Heart right ventricle (tissue), 16 donors: Measurements from ENCODE around the gene PLXDC2. TPM values are rescaled to one million over a fixed set of nuclear protein-coding genes. Genes with fewer than 3 reads are reported as not detected.

Experiments
- ATAC-seq, 8 donors: fragments of 200-7000 bp; cut with Tn5 transposase; one replicate each; pipeline ENCODE4 v1.9.1; 2020; ENCODE audit warnings: mild to moderate bottlenecking in 8 of 8, moderate library complexity in 8 of 8, moderate number of reproducible peaks in 1 of 8
- DNase-seq, 2 donors: peaks; one replicate each; pipeline ENCODE4 v3.0.0-alpha.2; 2020
- H3K27ac ChIP-seq, 10 donors: fragments of 200-600 bp; sonication (generic) in 2 of 10; one replicate each; pipeline versions ENCODE4 v1.5.0 to v1.8.0; 2020 to 2022; ENCODE audit warnings: mild to moderate bottlenecking in 3 of 10
- H3K27me3 ChIP-seq, 7 donors: fragments of 200-600 bp; one replicate each; pipeline ENCODE4 v1.8.0; 2021 to 2022; ENCODE audit warnings: mild to moderate bottlenecking in 2 of 7
- H3K36me3 ChIP-seq, 9 donors: fragments of 200-600 bp; sonication (generic) in 1 of 9; one replicate each; pipeline versions ENCODE4 v1.5.0 to v1.8.0; 2020 to 2022; ENCODE audit warnings: mild to moderate bottlenecking in 2 of 9
- H3K4me1 ChIP-seq, 9 donors: fragments of 200-600 bp; sonication (generic) in 1 of 9; one replicate each; pipeline versions ENCODE4 v1.5.0 to v1.8.0; 2020 to 2022; ENCODE audit warnings: mild to moderate bottlenecking in 4 of 9
- H3K4me3 ChIP-seq, 10 donors: fragments of 200-600 bp; sonication (generic) in 2 of 10; one replicate each; pipeline versions ENCODE4 v1.5.0 to v1.8.0; 2020 to 2022; ENCODE audit warnings: mild to moderate bottlenecking in 7 of 10, moderate library complexity in 2 of 10
- H3K9me3 ChIP-seq, 11 donors: fragments of 200-600 bp in 10 of 11; sonication (generic) in 2 of 11; one replicate each; pipeline versions ENCODE4 v1.5.0 to v1.8.0; 2013 to 2022; ENCODE audit warnings: mild to moderate bottlenecking in 2 of 11, control low read depth in 1 of 11, moderate library complexity in 1 of 11
- WGBS, 2 donors: extraction: QIAGEN DNeasy Blood & Tissue Kit; methylation state at CpG; one replicate each; pipeline ENCODE4 v1.1.7; 2013; ENCODE audit warnings: inconsistent platforms in 1 of 2; 5-methylcytosine and 5-hydroxymethylcytosine counted together
- intact Hi-C, 10 donors: fragments of 100-400 bp; cut with DNase I; formaldehyde crosslinking; loops; one replicate each; pipeline versions ENCODE4 v1.11.1 to v1.14.2; 2022
- polyA plus RNA-seq, 2 donors: library from polyadenylated mRNA; stranded (reverse); fragments of 200-250 nt; gene quantifications; one replicate each; pipeline ENCODE4 v1.2.3, GENCODE V29; 2013
- total RNA-seq, 10 donors: library from RNA; stranded (reverse); fragmentation: NEBNext Ultra II Directional in 3 of 10; extraction: Animal tissue kit (Norgen Biotek cat#: 25700) in 3 of 10; gene quantifications; one replicate each; pipeline versions ENCODE4 v1.2.1 to v1.2.4, GENCODE V29; 2021 to 2023
- TF ChIP-seq, protein P1 (sequence below), 9 donors: fragments of 200-600 bp; sonication (generic) in 2 of 9; IDR thresholded peaks; one replicate each; pipeline versions ENCODE4 v1.5.0 to v1.8.0; 2021 to 2022; ENCODE audit warnings: antibody characterized with exemption in 9 of 9, mild to moderate bottlenecking in 5 of 9, moderate library complexity in 1 of 9
- donor health status: Arrhythmogenic right ventricular cardiomyopathy.
- donor health status: ischemic (EF 13 %, LVEDD 7.1; RV severe dilation, severe dysfunction).
- donor health status: healthy with polysubstance abuse.
- donor health status: DM: no; HTN: yes; CAD: no.
- donor health status: DM: no; HTN: no; CAD: no.
- donor health status: ischemic (EF 25% LVEDD 6.9; RV normal size, moderate dysfunction).
- donor health status: ischemic (EF 25% LVEDD 5.7; RV mildly dilated, moderate dysfunction).
- donor health status: healthy.
- donor health status: DM: yes; HTN: yes; CAD: no.
- donor health status: Ischemic cardiomyopathy.
- donor health status: ischemic (EF 35%, LVEDD 5.7; RV mildly dilated, moderate dysfunction).
- donor health status: nonischemic (EF 11% LVEDD 7.7; RV severe dilation, severe dysfunction).
- donor health status: DM: yes; HTN: yes; CAD: no.
- donor health status: PGD.
- donor health status: ischemic (EF 29% LVEDD 5.4; RV normal size, mild dysfunction).
- donor health status: nonischemic (EF 23%, LVEDD 6.1; RV moderate dilation, normal function).

PLXDC2 gene
- total and polyA plus RNA-seq, 12 donors = 4.6 to 26.8 (median 16.9) TPM

DNA sequence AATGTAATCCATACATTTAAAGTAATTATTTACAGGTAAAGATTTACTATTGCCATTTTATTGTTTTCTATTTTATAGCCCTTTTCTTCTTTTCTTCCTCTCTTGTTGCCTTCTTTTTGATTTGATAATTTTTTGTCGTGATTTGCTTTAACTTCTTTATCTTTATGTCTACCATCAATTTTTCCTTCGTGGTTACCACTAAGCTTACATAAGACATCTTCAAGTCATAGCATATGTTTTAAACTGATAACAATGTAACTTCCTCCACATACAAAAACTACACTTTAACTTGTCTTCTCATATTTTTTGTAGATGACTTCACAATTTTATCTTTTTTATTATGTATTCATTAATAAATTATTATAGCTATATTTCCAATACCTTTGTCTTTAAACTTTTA lies 316.6 kb downstream of the PLXDC2 start:
- H3K27me3 ChIP-seq = no peaks in the 10 kb centered on the region
- intact Hi-C loops = no loop called here
- TF ChIP-seq, protein P1, sequence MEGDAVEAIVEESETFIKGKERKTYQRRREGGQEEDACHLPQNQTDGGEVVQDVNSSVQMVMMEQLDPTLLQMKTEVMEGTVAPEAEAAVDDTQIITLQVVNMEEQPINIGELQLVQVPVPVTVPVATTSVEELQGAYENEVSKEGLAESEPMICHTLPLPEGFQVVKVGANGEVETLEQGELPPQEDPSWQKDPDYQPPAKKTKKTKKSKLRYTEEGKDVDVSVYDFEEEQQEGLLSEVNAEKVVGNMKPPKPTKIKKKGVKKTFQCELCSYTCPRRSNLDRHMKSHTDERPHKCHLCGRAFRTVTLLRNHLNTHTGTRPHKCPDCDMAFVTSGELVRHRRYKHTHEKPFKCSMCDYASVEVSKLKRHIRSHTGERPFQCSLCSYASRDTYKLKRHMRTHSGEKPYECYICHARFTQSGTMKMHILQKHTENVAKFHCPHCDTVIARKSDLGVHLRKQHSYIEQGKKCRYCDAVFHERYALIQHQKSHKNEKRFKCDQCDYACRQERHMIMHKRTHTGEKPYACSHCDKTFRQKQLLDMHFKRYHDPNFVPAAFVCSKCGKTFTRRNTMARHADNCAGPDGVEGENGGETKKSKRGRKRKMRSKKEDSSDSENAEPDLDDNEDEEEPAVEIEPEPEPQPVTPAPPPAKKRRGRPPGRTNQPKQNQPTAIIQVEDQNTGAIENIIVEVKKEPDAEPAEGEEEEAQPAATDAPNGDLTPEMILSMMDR (IDR thresholded peaks at IDR 0.05) = no peak

DNA sequence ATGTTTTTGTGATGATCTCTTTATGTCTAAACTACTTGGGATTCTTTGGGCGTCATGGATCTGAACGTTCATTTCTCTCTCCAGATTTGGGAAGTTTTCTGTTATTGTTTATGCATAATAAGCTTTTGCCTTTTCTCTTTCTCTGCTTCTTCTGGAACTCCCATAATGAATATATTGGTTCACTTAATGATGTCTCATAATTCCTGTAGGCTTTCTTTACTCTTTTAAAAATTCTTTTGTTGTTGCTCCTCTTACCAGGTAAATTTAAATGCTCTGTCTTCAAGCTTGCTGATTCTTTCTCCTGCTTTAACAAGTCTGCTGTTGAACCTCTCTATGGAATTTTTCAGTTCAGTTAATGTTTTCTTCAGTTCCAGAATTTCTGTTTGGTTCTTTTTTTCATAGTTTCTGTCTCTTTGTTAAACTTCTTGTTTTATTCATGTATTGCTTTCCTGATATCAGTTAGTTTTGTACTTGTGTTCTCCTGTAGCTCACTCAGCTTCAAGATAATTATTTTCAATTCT lies 317.5 kb downstream of the PLXDC2 start:
- H3K27ac ChIP-seq = no peak overlapping the region
- intact Hi-C loops = no loop called here
- WGBS, 2 donors = 94 to 95% methylated on average over 2 of the region's 2 CpGs
- H3K4me1 ChIP-seq = peaks cover 0 to under 1% (median 0%) of the 10 kb centered on the region in 9 donors
- H3K4me3 ChIP-seq = no peak overlapping the region
- H3K27me3 ChIP-seq = no peaks in the 10 kb centered on the region
- ATAC-seq = no peak
- peaks cover 0 to 56% (median 33%) of the 10 kb centered on the region in 11 donors for H3K9me3 ChIP-seq
- H3K36me3 ChIP-seq = no peaks in the 10 kb centered on the region
- TF ChIP-seq, protein P1 (IDR thresholded peaks at IDR 0.05) = no peak
- no peak for DNase-seq

More for the DNA sequence above, 316.6 kb downstream of the PLXDC2 start:
- Histone ChIP-seq H3K4me3 (no peak overlapping the region), H3K27ac (no peak overlapping the region), H3K9me3 (peaks cover 0 to 59% (median 33%) of the 10 kb centered on the region in 11 donors), H3K36me3 (no peaks in the 10 kb centered on the region), H3K4me1 (peaks cover 0 to 4% (median 0%) of the 10 kb centered on the region in 9 donors)
- WGBS, 2 donors = 82 to 84% methylated on average over 2 of the region's 2 CpGs
- DNase-seq = no peak
- no peak for ATAC-seq

DNA sequence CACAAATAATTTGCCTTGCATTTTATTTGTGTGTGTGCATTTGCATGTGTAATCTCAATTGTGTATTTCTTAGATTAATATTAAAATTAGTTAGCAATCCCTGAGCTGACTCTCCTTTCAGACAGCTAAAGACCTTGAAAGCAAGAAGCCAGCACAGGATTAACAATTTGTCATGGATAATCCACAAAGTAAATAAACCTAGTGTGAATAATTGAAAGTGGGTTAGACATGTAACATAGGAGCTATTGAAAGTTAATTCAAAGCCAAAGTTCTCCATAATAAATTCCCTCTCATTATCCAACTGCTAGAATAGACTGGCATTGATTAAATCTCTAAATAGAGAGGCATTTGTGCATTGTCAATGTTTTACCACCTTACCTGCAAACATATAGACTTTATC lies 326.1 kb downstream of the PLXDC2 start:
- no peak for ATAC-seq
- Histone ChIP-seq H3K27me3 (no peaks in the 10 kb centered on the region), H3K36me3 (peaks cover 0 to 29% (median 0%) of the 10 kb centered on the region in 9 donors), H3K9me3 (peaks cover 0 to 6% (median 0%) of the 10 kb centered on the region in 11 donors), H3K27ac (no peak overlapping the region), H3K4me3 (no peak overlapping the region), H3K4me1 (no peaks in the 10 kb centered on the region)
- intact Hi-C loops = no loop called here
- no peak for DNase-seq
- TF ChIP-seq, protein P1 (IDR thresholded peaks at IDR 0.05) = no peak

DNA sequence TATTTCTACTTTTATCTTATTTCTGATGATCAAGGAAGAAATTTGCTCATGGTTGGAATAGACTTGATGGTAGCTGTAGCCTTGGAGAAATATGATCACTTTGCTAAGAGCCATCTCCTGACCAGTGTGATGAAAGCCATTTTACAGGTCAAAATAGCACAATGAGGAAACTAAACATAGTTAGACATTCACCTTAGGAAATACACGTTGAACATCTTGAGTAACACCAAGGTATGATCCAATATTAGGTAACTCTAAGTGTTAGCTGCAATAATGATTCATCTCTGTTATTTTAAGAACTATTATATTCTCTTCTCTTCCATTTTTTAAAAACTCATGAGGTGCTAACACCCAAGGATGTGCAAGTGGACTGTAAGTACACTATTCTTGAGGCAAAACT lies 328.0 kb downstream of the PLXDC2 start:
- intact Hi-C loops = no loop called here
- Histone ChIP-seq H3K27me3 (no peaks in the 10 kb centered on the region), H3K36me3 (peaks cover 0 to 29% (median 0%) of the 10 kb centered on the region in 9 donors), H3K9me3 (peaks cover 0 to 2% (median 0%) of the 10 kb centered on the region in 11 donors), H3K27ac (no peak overlapping the region), H3K4me3 (no peak overlapping the region), H3K4me1 (no peaks in the 10 kb centered on the region)
- no peak for ATAC-seq
- 83 to 89% methylated on average over 1 of the region's 1 CpG for WGBS, 2 donors
- TF ChIP-seq, protein P1 (IDR thresholded peaks at IDR 0.05) = no peak
- DNase-seq = no peak
